Measurements from ENCODE around the gene PIK3R5.
A peak's percentile ranks its signal among the peaks of the same experiment; 100 is the strongest.
"Not testable (repeated sequence)": the region's sequence is repeated elsewhere in the genome, so short reads cannot be mapped to it uniquely, and the experiment has no call there.

PIK3R5 gene

GRCh38 chr17:8984225-8984624, 18.7 kb upstream of the PIK3R5 start:
- not testable (repeated sequence) for DNase-seq

GRCh38 chr17:8981443-8981842, 15.9 kb upstream of the PIK3R5 start:
- DNase-seq, result no peak

- no peak for DNase-seq
Observed at GRCh38 chr17:8979715-8980114, 14.2 kb upstream of the PIK3R5 start.

- no peak for DNase-seq
Observed at GRCh38 chr17:8976638-8977037, 11.1 kb upstream of the PIK3R5 start.

GRCh38 chr17:8975091-8975725, 9.7 kb upstream of the PIK3R5 start:
- DNase-seq, result no peak

GRCh38 chr17:8969901-8970300, 4.4 kb upstream of the PIK3R5 start:
- DNase-seq, result no peak

GRCh38 chr17:8968503-8968902, 3.0 kb upstream of the PIK3R5 start:
- DNase-seq, result no peak

GRCh38 chr17:8967861-8968260, 2.4 kb upstream of the PIK3R5 start:
- DNase-seq, result no peak

GRCh38 chr17:8966926-8967325, 1.4 kb upstream of the PIK3R5 start:
- peak; percentile 55 for DNase-seq

- DNase-seq, result peak; percentile 63
Observed at GRCh38 chr17:8964801-8965393, 610 bp downstream of the PIK3R5 start.

- DNase-seq, result no peak
Observed at GRCh38 chr17:8963647-8964258, 1.8 kb downstream of the PIK3R5 start.

GRCh38 chr17:8963014-8963413, 2.5 kb downstream of the PIK3R5 start:
- DNase-seq, result no peak

GRCh38 chr17:8961829-8962228, 3.7 kb downstream of the PIK3R5 start:
- no peak for DNase-seq

- DNase-seq, result no peak
Observed at GRCh38 chr17:8960325-8961140, 5.0 kb downstream of the PIK3R5 start.

GRCh38 chr17:8959312-8959918, 6.1 kb downstream of the PIK3R5 start:
- DNase-seq, result no peak

GRCh38 chr17:8957721-8958120, 7.8 kb downstream of the PIK3R5 start:
- no peak for DNase-seq

GRCh38 chr17:8956465-8956902, 9.0 kb downstream of the PIK3R5 start:
- no peak for DNase-seq

GRCh38 chr17:8955021-8955959, 10.2 kb downstream of the PIK3R5 start:
- peak; percentile 46 for DNase-seq

- DNase-seq, result peak; percentile 89
Observed at GRCh38 chr17:8954339-8954738, 11.2 kb downstream of the PIK3R5 start.

GRCh38 chr17:8953156-8953885, 12.2 kb downstream of the PIK3R5 start:
- peak; percentile 52 for DNase-seq

- DNase-seq, result no peak
Observed at GRCh38 chr17:8952191-8952590, 13.3 kb downstream of the PIK3R5 start.
